Measurements from ENCODE around the gene PER2.

DNA sequence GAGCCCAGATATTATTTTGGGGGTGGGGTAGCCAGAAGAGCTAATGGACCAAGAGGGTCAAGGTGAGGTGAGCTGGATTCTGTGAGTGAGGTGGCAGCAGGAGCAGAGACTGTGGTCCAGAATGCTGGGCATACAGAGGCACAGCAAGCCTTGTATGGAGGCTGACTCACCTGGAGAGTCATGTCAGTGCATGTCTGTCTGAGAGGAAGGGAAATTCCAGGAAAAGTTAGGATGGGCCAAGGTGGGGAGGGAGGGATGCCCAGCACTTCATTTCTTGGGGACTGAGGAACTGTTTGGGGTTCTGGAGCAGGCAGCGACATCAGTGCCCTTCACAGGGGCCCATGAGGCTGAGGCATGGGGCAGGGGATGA, 21.1 kb downstream of the PER2 start:
- TF ChIP-seq, protein P1, sequence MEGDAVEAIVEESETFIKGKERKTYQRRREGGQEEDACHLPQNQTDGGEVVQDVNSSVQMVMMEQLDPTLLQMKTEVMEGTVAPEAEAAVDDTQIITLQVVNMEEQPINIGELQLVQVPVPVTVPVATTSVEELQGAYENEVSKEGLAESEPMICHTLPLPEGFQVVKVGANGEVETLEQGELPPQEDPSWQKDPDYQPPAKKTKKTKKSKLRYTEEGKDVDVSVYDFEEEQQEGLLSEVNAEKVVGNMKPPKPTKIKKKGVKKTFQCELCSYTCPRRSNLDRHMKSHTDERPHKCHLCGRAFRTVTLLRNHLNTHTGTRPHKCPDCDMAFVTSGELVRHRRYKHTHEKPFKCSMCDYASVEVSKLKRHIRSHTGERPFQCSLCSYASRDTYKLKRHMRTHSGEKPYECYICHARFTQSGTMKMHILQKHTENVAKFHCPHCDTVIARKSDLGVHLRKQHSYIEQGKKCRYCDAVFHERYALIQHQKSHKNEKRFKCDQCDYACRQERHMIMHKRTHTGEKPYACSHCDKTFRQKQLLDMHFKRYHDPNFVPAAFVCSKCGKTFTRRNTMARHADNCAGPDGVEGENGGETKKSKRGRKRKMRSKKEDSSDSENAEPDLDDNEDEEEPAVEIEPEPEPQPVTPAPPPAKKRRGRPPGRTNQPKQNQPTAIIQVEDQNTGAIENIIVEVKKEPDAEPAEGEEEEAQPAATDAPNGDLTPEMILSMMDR (IDR thresholded peaks at IDR 0.05): no peak
- TF ChIP-seq POLR2A (IDR thresholded peaks at IDR 0.05): no peak

All from esophagus squamous epithelium (tissue), 4 donors.